Measurements from ENCODE around the gene TNIP2. TPM values are rescaled to one million over a fixed set of nuclear protein-coding genes. Genes with fewer than 3 reads are reported as not detected.
A peak's percentile ranks its signal among the peaks of the same experiment; 100 is the strongest.

TNIP2 gene
- total and polyA plus RNA-seq, 8 donors: 18.7 to 194 (median 40.0) TPM

DNA sequence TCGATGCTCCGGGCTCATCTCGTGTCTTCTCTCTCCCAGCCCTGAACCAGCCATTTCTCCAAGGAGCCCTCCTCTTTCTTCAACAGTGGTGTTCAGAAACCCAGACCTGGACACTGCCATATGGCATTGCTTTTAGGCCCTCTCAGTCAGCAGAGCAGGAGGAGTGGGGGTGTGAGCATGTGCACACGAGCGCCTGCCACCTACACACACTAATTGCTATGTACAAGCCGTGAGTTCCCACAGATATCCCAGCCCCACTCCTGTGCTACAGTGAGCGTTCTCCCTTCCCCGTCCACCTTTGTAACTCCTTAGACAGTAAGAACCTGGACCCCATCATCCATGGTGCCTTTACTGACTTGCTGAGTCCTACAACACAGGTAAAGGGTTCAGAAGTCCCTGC is 53.8 kb downstream of the TNIP2 start:
- no peaks in the 10 kb centered on the region for H3K27me3 ChIP-seq
- peaks cover 61 to 99% (median 95%) of the 10 kb centered on the region in 4 donors for H3K36me3 ChIP-seq
- H3K9me3 ChIP-seq: no peaks in the 10 kb centered on the region

GRCh38 chr4:2700031-2700430 is 56.1 kb downstream of the TNIP2 start:
- Histone ChIP-seq H3K4me3 (no peak overlapping the region), H3K36me3 (peaks cover 81 to 100% (median 100%) of the 10 kb centered on the region in 4 donors), H3K4me1 (peaks cover 3 to 7% (median 4%) of the 10 kb centered on the region in 4 donors), H3K9me3 (no peaks in the 10 kb centered on the region), H3K27me3 (no peaks in the 10 kb centered on the region), H3K27ac (no peak overlapping the region)
- intact Hi-C loops (cut with DNase I; ENCODE audit: low total_unique reads): no loop called here
- DNase-seq: no peak
- WGBS, 5 donors: 85 to 90% (median 88%) methylated on average over 8 of the region's 8 CpGs
- TF ChIP-seq POLR2A (IDR thresholded peaks at IDR 0.05) (no peak), CTCF (IDR thresholded peaks at IDR 0.05) (no peak), EP300 (IDR thresholded peaks at IDR 0.05) (no peak), POLR2AphosphoS5 (IDR thresholded peaks at IDR 0.05) (no peak)

More for the DNA sequence above, 53.8 kb downstream of the TNIP2 start:
- H3K4me1 ChIP-seq: peaks cover 3 to 7% (median 4%) of the 10 kb centered on the region in 4 donors
- peak overlapping the region in 4 of 5 donors; percentile 47 to 54 (median 48) for H3K27ac ChIP-seq
- H3K4me3 ChIP-seq: no peak overlapping the region
- intact Hi-C loops (cut with DNase I; ENCODE audit: low total_unique reads): no loop called here
- 57 to 76% (median 63%) methylated on average over 8 of the region's 8 CpGs for WGBS, 5 donors
- DNase-seq: peak in 1 of 2 donors; percentile 49
- TF ChIP-seq CTCF (IDR thresholded peaks at IDR 0.05): no peak
- no peak for TF ChIP-seq EP300 (IDR thresholded peaks at IDR 0.05)
- no peak for TF ChIP-seq POLR2A (IDR thresholded peaks at IDR 0.05)
- no peak for TF ChIP-seq POLR2AphosphoS5 (IDR thresholded peaks at IDR 0.05)

DNA sequence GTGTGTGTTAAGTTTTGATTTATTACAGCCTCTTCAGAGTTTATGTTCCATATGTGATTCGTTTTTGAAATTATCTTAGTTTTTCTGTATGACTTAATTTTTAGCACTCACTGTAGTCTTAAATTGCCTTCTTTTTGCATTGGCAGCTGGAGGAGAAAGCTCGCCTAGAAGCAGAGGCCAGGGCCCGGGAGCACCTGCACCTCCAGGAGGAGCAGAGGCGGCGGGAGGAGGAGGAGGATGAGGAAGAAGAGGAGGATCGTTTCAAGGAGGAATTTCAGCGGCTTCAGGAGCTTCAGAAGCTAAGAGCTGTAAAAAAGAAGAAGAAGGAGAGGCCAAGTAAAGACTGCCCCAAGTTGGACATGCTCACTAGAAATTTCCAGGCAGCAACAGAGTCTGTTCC is 56.6 kb downstream of the TNIP2 start:
- DNase-seq: no peak
- Histone ChIP-seq H3K4me3 (no peak overlapping the region), H3K27me3 (no peaks in the 10 kb centered on the region), H3K36me3 (peaks cover 81 to 100% (median 100%) of the 10 kb centered on the region in 4 donors), H3K27ac (no peak overlapping the region), H3K4me1 (peaks cover 3 to 7% (median 4%) of the 10 kb centered on the region in 4 donors), H3K9me3 (no peaks in the 10 kb centered on the region)
- TF ChIP-seq EP300 (IDR thresholded peaks at IDR 0.05): no peak
- no peak for TF ChIP-seq POLR2AphosphoS5 (IDR thresholded peaks at IDR 0.05)
- TF ChIP-seq POLR2A (IDR thresholded peaks at IDR 0.05): no peak
- TF ChIP-seq CTCF (IDR thresholded peaks at IDR 0.05): no peak
- WGBS, 5 donors: 73 to 80% (median 75%) methylated on average over 7 of the region's 7 CpGs
- intact Hi-C loops (cut with DNase I; ENCODE audit: low total_unique reads): no loop called here

DNA sequence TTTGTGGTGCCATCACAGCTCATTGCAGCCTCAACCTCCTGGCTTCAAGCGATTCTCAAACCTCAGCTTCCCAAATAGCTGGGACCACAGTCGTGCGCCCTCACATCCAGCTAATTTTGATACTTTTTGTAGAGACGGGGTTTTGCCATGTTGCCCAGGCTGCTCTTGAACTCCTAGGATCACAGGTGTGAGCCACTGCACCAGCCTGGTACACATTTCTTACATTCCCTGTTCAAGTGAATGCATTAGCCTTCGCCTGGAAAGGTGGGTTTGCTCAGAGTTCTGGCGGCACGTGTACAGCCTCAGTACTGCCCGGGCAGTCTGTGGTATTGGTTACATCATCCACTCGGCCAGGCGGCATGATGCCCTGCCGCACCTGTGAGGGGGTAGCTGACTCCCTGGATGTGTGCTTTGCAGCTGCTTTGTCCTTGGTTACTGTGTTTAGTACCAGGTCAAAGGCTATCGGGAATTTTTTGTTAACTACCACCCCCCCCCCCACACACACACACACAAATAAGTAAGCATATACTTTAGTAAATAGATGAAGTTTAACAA is 57.1 kb downstream of the TNIP2 start:
- H3K27me3 ChIP-seq: no peaks in the 10 kb centered on the region

More for the DNA sequence above, 57.1 kb downstream of the TNIP2 start:
- Histone ChIP-seq H3K4me3 (no peak overlapping the region), H3K27ac (no peak overlapping the region), H3K36me3 (peaks cover 79 to 100% (median 100%) of the 10 kb centered on the region in 4 donors), H3K4me1 (peaks cover 3 to 7% (median 4%) of the 10 kb centered on the region in 4 donors), H3K9me3 (no peaks in the 10 kb centered on the region)
- 53 to 70% (median 57%) methylated on average over 10 to 12 of the region's 12 CpGs for whole genome bisulfite sequencing, 5 donors
- intact Hi-C loops (cut with DNase I; ENCODE audit: low total_unique reads): no loop called here
- peak; percentile 35 to 56 for DNase-seq
- TF ChIP-seq EP300 (IDR thresholded peaks at IDR 0.05): no peak
- no peak for TF ChIP-seq CTCF (IDR thresholded peaks at IDR 0.05)
- TF ChIP-seq POLR2AphosphoS5 (IDR thresholded peaks at IDR 0.05): no peak
- TF ChIP-seq POLR2A (IDR thresholded peaks at IDR 0.05): no peak
